GM18499 (cell line): Measurements from ENCODE around the gene DUSP15.

Experiments used
- ATAC-seq: cut with Tn5 transposase; IDR thresholded peaks from one replicate; pipeline ENCODE4 v1.9.1; 2021; ENCODE audit warnings: moderate number of reproducible peaks; ENCODE audit not compliant: insufficient read depth, unreplicated experiment

DUSP15 gene

DNA sequence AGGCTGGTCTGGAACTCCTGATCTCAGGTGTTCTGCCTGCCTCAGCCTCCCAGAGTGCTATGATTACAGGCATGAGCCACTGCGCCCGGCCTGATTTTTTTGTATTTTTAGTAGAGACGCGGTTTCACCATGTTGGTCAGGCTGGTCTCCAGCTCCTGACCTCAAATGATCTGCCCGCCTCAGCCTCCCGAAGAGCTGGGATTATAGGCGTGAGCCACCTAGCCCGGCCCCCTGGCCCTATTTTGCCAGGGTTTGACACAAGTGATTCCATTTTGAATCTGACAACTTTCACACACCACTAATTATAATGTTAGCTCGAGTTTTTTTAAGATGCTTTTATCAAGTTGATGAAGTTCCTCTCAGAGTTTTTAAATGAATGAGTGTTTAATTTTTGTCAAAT is 25.7 kb upstream of the DUSP15 start:
- ATAC-seq, result no peak

GRCh38 chr20:31894980-31895675 is 24.8 kb upstream of the DUSP15 start:
- peak; percentile 83 for ATAC-seq

DNA sequence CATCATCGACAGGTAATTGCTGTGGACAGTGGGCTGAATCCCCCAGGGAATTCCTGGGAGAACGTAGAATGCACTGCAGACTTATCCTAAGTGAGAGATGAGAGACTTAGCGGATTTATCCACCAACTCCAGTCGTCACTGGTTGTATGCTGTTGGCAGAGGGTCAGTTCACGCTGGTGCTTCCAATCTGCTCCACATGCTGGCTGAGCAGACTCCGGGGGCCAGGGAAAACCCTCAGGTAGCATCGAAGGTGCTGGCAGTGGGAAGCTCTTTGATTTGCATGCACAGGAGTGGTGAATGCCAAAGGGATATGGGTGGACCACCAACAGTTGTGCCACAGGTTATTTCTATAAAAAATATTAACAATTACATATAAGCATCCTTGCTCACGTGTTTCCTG is 20.3 kb upstream of the DUSP15 start:
- ATAC-seq, result no peak

GRCh38 chr20:31883829-31884228 is 13.5 kb upstream of the DUSP15 start:
- ATAC-seq, result no peak

- no peak for ATAC-seq
These were observed 11.6 kb upstream of the DUSP15 start for GRCh38 chr20:31881945-31882344.

GRCh38 chr20:31879143-31879987 is 9.0 kb upstream of the DUSP15 start:
- ATAC-seq, result peak; percentile 66

DNA sequence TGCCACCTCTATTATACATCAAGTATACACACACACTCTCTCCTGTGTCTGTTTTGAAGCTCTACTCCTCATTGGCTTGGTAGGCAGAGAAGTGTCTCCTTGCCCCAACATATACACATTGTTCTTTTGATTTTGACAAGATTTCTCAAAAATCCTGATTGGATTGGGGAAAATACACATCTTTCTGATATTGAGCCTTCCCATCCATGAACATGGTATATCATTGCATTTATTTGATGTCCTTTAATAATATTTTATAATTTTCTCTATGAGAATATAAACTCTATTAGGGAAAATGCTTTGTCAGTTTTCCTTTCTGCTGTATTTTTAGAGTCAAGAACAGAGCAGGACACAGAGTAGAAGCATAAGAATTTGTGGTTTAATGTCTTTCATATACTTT is 7.4 kb upstream of the DUSP15 start:
- no peak for ATAC-seq

- ATAC-seq, result no peak
These were observed 5.3 kb upstream of the DUSP15 start for GRCh38 chr20:31875671-31876070.

DNA sequence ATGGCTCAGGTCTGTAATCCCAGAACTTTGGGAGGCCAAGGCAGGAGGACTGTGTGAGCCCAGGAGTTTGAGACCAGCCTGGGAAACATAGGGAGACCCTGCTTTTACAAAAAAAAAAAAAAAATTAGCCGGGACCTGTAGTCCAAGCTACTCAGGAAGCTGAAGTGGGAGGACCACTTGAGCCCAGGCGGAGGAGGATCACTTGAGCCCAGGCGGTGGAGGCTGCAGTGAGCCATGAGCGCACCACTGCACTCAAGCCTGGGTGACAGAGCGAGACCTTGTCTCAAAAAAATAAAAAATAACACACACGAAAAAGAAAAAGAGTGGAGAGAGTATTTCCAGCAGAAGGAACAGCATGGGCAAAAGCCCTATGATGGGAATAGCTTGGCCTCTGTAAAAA is 2.1 kb upstream of the DUSP15 start:
- no peak for ATAC-seq

DNA sequence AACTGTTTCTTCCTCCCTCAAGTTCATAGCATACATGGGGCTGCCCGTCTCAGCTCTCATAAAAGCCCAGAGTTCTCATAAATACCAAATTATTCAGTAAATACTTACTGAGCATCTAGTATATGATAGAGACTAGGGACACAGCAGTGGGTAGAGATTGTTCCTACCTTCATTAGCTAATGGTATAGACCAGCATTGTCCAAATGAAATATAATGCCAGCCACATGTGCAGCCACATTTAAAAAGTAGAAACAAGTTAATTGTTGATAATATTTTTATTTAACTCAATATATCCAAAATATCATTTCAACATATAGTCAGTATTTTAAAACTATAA is 1.3 kb upstream of the DUSP15 start:
- no peak for ATAC-seq

- ATAC-seq, result no peak
These were observed 645 bp upstream of the DUSP15 start for GRCh38 chr20:31870726-31871617.

- no peak for ATAC-seq
These were observed 720 bp downstream of the DUSP15 start for GRCh38 chr20:31869673-31869941.

DNA sequence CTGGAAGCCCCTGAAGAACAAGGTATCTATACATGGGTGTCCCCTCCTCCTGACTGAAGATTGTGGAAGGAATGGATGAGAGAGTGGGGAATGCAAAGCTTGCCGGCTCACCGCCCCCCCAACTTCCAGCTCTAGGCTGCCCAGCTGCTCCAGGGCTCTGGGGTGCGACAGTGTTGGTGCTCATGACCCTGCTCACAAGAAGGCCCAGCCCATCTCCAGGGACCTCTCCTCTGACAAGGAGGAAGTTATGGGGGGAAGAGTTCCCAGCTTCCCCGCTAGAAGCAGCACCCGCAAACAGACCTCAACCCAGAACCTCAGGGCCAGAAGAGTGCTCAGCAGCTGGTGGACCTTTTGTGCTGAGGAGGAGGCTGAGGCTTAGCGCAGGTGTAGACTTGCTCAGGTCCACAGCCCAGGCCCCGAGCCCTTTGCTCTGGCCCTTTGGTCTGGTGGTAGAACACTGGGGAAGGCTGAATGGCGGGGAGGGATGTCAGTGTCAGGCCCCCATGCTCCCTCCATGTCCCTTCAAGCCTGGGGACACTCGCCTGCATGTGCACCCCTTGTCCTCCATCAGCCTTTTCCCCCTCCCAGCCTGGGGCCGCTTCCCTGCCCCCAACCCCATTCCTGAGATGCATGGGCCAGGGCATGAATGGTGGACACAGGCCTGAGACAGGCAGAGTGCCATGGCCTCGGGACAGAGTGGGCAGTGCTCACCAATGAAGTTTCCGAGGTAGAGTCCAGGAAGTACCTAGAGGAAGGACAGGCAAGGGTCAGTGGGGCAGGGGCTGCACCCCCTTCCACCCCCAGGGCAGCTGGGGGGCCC is 1.3 kb downstream of the DUSP15 start:
- ATAC-seq, result no peak

DNA sequence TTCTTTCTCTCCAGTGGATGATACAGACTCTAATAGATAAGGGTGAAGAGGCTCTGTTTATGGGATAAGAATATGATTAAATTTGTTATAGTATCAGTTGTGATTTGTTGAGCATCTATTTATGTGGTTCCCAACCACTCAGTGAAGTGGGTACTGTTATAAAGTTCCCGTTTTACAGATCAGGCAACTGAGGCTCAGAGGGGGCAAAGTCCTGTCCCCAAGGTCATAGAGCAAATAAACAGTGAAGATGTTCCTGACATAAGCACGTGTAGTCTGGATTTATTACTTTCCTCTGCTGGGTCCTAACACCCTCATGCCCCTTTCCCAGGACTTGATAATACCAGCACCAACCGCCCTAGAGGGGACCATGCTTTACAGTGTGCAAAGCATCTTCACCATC is 4.1 kb downstream of the DUSP15 start:
- ATAC-seq, result no peak

DNA sequence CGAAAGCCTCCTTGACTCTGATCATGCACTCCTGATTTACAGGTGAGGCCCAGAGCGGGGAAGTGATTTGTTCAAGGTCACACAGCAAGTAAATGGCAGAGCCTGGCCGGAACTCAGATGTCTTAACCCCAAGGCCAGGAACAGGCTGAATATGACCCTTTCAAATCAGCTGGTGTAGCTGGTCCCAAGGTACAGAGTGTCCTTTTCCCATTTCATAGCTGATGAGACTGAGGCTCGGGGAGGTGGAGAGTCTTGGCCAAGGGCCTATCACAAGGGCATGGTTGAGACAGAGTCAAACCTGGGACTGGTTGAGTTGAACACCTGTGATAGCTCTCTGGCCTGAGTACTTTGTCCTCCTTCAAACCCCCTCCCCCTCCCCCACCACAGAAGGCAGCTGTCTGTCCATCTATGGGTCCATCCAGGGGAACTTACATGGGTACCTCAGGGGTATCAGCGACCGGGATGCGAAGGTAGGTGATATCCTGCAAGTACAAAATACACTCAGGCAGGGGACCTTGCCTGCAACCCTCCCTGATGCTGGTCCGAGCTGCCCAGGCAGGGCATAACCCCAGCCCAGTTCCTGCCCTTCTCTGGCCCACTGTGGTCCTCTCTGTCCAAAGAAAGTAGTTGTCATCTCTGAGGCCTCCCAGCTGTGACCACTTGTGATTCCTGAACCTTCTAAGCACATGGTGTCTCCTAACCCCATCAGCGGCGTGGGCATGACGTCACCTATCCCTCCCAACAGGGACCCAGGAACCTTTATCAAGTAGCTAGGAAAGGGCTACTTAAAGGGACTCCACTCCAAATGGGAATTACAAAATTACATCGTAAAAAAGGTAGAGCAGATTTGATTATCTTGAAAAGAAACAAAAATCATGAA is 5.6 kb downstream of the DUSP15 start:
- ATAC-seq, result no peak

DNA sequence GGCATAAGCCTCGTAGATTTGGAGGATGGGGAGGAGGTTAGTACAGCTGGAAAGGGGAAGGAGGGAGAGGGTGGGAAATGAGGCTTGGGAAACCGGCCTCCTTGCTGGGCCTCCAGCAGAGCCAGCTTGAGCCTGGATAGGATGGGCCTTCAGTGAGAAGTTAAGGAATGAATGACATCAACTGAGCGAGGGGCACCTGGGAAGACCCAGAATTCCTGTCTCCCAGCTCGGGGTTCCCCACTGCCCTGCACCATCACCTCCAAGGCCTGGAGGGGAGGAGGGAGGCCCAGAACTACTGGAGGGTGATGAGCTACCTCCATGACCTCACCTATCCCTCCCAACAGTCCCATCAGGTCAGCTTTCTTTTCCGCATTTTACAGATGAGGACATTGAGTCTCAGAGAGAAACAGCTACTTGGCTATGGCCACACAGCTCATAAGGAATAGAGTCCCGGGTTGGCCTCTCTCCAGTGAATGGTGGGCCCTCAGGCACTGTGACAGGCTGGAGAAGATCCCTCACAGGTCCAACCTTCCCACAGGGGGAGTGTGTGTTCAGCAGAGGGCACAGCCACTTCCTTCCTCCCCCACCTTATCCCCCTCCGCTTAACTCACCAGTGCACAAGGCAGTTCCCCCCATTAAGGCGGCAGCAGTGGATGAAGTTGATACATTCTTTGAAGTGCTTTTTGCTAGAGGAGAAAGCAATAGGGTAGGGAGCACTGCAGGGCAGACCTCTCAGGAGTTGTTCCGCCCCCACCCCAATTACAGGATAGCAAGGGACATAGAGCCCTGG is 6.8 kb downstream of the DUSP15 start:
- ATAC-seq, result no peak

GRCh38 chr20:31862506-31862905 is 7.8 kb downstream of the DUSP15 start:
- no peak for ATAC-seq

GRCh38 chr20:31862157-31862470 is 8.2 kb downstream of the DUSP15 start:
- ATAC-seq, result no peak
